Liver (tissue), 9 donors: Measurements from ENCODE around the gene MED14. TPM values are rescaled to one million over a fixed set of nuclear protein-coding genes. Genes with fewer than 3 reads are reported as not detected.

Experiments used
- DNase-seq: peaks from one replicate; pipeline ENCODE4 v3.0.0-alpha.2; 2017; ENCODE audit warnings: low spot score
- H3K27ac ChIP-seq, 2 donors: one replicate each; pipeline ENCODE4 v1.7.0; 2013; ENCODE audit warnings: inconsistent platforms in 2 of 2, low read length in 2 of 2, control low read depth in 1 of 2, low read depth in 1 of 2, mild to moderate bottlenecking in 1 of 2
- H3K27me3 ChIP-seq, 4 donors: one replicate each; pipeline versions ENCODE4 v1.6.1 to v1.7.0; 2013; ENCODE audit warnings: low read length in 3 of 4, inconsistent platforms in 1 of 4, mild to moderate bottlenecking in 1 of 4, moderate library complexity in 1 of 4; ENCODE audit not compliant: control insufficient read depth in 4 of 4, insufficient read depth in 4 of 4
- H3K36me3 ChIP-seq, 4 donors: one replicate each; pipeline versions ENCODE4 v1.6.1 to v1.7.0; 2013; ENCODE audit warnings: low read length in 3 of 4, mild to moderate bottlenecking in 3 of 4, low read depth in 1 of 4, moderate library complexity in 1 of 4; ENCODE audit not compliant: control insufficient read depth in 4 of 4, insufficient read depth in 3 of 4
- H3K4me1 ChIP-seq, 4 donors: one replicate each; pipeline versions ENCODE4 v1.6.1 to v1.7.0; 2013; ENCODE audit warnings: low read length in 3 of 4, mild to moderate bottlenecking in 3 of 4, moderate library complexity in 1 of 4; ENCODE audit not compliant: control insufficient read depth in 4 of 4, insufficient read depth in 4 of 4
- H3K4me3 ChIP-seq, 3 donors: one replicate each; pipeline versions ENCODE4 v1.6.1 to v1.7.0; 2013; ENCODE audit warnings: low read length in 3 of 3, control low read depth in 1 of 3, low read depth in 1 of 3, mild to moderate bottlenecking in 1 of 3
- H3K9ac ChIP-seq, 2 donors: one replicate each; pipeline ENCODE4 v1.7.0; 2013; ENCODE audit warnings: low read length in 2 of 2, mild to moderate bottlenecking in 2 of 2, moderate library complexity in 2 of 2, control low read depth in 1 of 2, low read depth in 1 of 2
- H3K9me3 ChIP-seq, 4 donors: one replicate each; pipeline versions ENCODE4 v1.6.1 to v1.7.0; 2013; ENCODE audit warnings: low read length in 3 of 4; ENCODE audit not compliant: control insufficient read depth in 4 of 4
- EGR1 ChIP-seq, 2 donors: IDR thresholded peaks; 2 replicates each; pipeline ENCODE4 v1.6.1; 2016 to 2018; ENCODE audit warnings: antibody characterized with exemption in 2 of 2, low read depth in 2 of 2
- FOXA1 ChIP-seq: IDR thresholded peaks from 2 replicates; pipeline ENCODE4 v1.6.1; 2016; ENCODE audit warnings: antibody characterized with exemption
- FOXA2 ChIP-seq: IDR thresholded peaks from 2 replicates; pipeline ENCODE4 v1.6.1; 2016; ENCODE audit warnings: antibody characterized with exemption
- GABPA ChIP-seq, 2 donors: IDR thresholded peaks in 1 of 2; conservative IDR thresholded peaks in 1 of 2; 2 replicates each; pipeline ENCODE4 v1.6.1; 2016; ENCODE audit warnings: antibody characterized with exemption in 2 of 2, mild to moderate bottlenecking in 1 of 2, moderate library complexity in 1 of 2
- HNF4A ChIP-seq, 2 donors: conservative IDR thresholded peaks; 2 replicates each; pipeline ENCODE4 v1.6.1; 2016; ENCODE audit warnings: antibody characterized with exemption in 2 of 2, mild to moderate bottlenecking in 2 of 2
- HNF4G ChIP-seq: IDR thresholded peaks from 2 replicates; pipeline ENCODE4 v1.6.1; 2016; ENCODE audit warnings: antibody characterized with exemption
- JUND ChIP-seq, 2 donors: IDR thresholded peaks; 2 replicates each; pipeline ENCODE4 v1.6.1; 2016; ENCODE audit warnings: antibody characterized with exemption in 2 of 2
- NR2F2 ChIP-seq: IDR thresholded peaks from 2 replicates; pipeline ENCODE4 v1.6.1; 2016; ENCODE audit warnings: antibody characterized with exemption
- RAD21 ChIP-seq, 2 donors: IDR thresholded peaks; 2 replicates each; pipeline ENCODE4 v1.6.1; 2016; ENCODE audit warnings: antibody characterized with exemption in 2 of 2, mild to moderate bottlenecking in 2 of 2
- RXRA ChIP-seq, 2 donors: IDR thresholded peaks; 2 replicates each; pipeline ENCODE4 v1.6.1; 2017 to 2018; ENCODE audit warnings: antibody characterized with exemption in 2 of 2, mild to moderate bottlenecking in 1 of 2
- SP1 ChIP-seq: IDR thresholded peaks from 2 replicates; pipeline ENCODE4 v1.6.1; 2018; ENCODE audit warnings: antibody characterized with exemption, mild to moderate bottlenecking
- TAF1 ChIP-seq: conservative IDR thresholded peaks from 2 replicates; pipeline ENCODE4 v1.6.1; 2016; ENCODE audit warnings: antibody characterized with exemption, mild to moderate bottlenecking
- YY1 ChIP-seq: IDR thresholded peaks from 2 replicates; pipeline ENCODE4 v1.6.1; 2016; ENCODE audit warnings: antibody characterized with exemption, mild to moderate bottlenecking
- WGBS: extraction: QIAGEN DNeasy Blood & Tissue Kit; methylation state at CpG from one replicate; pipeline ENCODE4 v1.1.7; 2013; 5-methylcytosine and 5-hydroxymethylcytosine counted together
- polyA plus RNA-seq, 2 donors: library from polyadenylated mRNA; stranded (reverse) in 1 of 2; unstranded in 1 of 2; fragments of 200-250 nt in 1 of 2; fragments of >200 nt in 1 of 2; fragmentation: Nextera tagmentation in 1 of 2; extraction: Ambion mirVana in 1 of 2; gene quantifications; one replicate each; pipeline versions ENCODE4 v1.2.1 to v1.2.3, GENCODE V29; 2013 to 2015
- total RNA-seq, 2 donors: library from RNA; depleted of rRNA; stranded (reverse); fragments of >200 nt; gene quantifications; one replicate each; pipeline ENCODE4 v1.2.3, GENCODE V29; 2014
- TF ChIP-seq, protein P1 (sequence below): IDR thresholded peaks from 2 replicates; pipeline ENCODE4 v1.6.1; 2016; ENCODE audit warnings: antibody characterized with exemption
- TF ChIP-seq, protein P2 (sequence below): IDR thresholded peaks from 2 replicates; pipeline ENCODE4 v1.6.1; 2016; ENCODE audit warnings: antibody characterized with exemption
- TF ChIP-seq, protein P3 (sequence below): IDR thresholded peaks from 2 replicates; pipeline ENCODE4 v1.6.1; 2016; ENCODE audit warnings: antibody characterized with exemption, mild to moderate bottlenecking
- TF ChIP-seq, protein P4 (sequence below): fragments of 150-350 bp; IDR thresholded peaks from 2 replicates; pipeline ENCODE4 v1.5.1; 2017; ENCODE audit warnings: improper control_type of control experiment, low read depth, low read length; ENCODE audit not compliant: missing input control
- TF ChIP-seq, protein P5 (sequence below): IDR thresholded peaks from 2 replicates; pipeline ENCODE4 v1.6.1; 2016; ENCODE audit warnings: antibody characterized with exemption
- donor health status: healthy.
- donor health status: healthy.
- donor health status: healthy.
- donor health status: healthy.
- donor health status: healthy.

Gene MED14
- total and polyA plus RNA-seq, 4 donors, result 5.5 to 20.1 (median 7.0) TPM

DNA sequence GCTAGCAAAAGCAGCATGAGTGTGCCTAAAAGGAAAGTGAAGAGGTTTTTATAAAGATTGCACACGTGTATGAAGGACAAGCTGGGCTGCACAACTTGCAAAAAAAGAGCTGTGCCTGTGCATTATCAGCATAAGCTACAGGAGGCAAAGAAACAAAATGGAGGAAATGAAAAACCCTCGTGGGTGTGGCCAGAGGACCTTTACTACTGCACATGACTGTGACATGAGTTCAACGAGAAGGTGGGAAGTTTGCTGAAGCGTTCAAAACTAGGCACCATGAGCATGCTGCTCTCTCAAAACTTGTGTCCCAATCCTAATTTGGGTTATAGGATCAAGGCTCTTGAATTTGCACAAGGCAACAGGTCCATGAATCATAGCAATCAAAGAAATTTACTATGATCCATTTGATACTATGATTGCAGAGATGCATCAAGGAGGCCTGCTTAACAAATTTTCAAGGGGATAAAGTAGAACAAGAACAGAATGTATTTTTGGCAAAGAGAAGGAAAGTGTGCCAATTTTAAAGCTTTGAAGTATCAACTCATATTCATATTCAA is 49.9 kb downstream of the MED14 start:
- no peaks in the 10 kb centered on the region for H3K9me3 ChIP-seq
- H3K27ac ChIP-seq, result no peak overlapping the region
- WGBS, result 74% methylated on average over 4 of the region's 4 CpGs
- H3K4me1 ChIP-seq, result peaks cover 0 to 1% (median 0%) of the 10 kb centered on the region in 4 donors
- TF ChIP-seq EGR1 (IDR thresholded peaks at IDR 0.05; ENCODE audit: low read depth in 2 of 2) (no peak), RXRA (IDR thresholded peaks at IDR 0.05) (no peak), SP1 (no peak), FOXA1 (no peak), YY1 (no peak), TAF1 (no peak), JUND (IDR thresholded peaks at IDR 0.05) (no peak), RAD21 (IDR thresholded peaks at IDR 0.05) (no peak), HNF4A (conservative IDR thresholded peaks at IDR 0.05) (no peak), GABPA (IDR thresholded peaks at IDR 0.05 in 1 of 2, conservative IDR thresholded peaks at IDR 0.05 in 1 of 2) (no peak), NR2F2 (no peak), FOXA2 (no peak), HNF4G (no peak)
- TF ChIP-seq, protein P1, sequence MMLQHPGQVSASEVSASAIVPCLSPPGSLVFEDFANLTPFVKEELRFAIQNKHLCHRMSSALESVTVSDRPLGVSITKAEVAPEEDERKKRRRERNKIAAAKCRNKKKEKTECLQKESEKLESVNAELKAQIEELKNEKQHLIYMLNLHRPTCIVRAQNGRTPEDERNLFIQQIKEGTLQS, result no peak
- TF ChIP-seq, protein P2, sequence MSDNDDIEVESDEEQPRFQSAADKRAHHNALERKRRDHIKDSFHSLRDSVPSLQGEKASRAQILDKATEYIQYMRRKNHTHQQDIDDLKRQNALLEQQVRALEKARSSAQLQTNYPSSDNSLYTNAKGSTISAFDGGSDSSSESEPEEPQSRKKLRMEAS, result no peak
- TF ChIP-seq, protein P3, sequence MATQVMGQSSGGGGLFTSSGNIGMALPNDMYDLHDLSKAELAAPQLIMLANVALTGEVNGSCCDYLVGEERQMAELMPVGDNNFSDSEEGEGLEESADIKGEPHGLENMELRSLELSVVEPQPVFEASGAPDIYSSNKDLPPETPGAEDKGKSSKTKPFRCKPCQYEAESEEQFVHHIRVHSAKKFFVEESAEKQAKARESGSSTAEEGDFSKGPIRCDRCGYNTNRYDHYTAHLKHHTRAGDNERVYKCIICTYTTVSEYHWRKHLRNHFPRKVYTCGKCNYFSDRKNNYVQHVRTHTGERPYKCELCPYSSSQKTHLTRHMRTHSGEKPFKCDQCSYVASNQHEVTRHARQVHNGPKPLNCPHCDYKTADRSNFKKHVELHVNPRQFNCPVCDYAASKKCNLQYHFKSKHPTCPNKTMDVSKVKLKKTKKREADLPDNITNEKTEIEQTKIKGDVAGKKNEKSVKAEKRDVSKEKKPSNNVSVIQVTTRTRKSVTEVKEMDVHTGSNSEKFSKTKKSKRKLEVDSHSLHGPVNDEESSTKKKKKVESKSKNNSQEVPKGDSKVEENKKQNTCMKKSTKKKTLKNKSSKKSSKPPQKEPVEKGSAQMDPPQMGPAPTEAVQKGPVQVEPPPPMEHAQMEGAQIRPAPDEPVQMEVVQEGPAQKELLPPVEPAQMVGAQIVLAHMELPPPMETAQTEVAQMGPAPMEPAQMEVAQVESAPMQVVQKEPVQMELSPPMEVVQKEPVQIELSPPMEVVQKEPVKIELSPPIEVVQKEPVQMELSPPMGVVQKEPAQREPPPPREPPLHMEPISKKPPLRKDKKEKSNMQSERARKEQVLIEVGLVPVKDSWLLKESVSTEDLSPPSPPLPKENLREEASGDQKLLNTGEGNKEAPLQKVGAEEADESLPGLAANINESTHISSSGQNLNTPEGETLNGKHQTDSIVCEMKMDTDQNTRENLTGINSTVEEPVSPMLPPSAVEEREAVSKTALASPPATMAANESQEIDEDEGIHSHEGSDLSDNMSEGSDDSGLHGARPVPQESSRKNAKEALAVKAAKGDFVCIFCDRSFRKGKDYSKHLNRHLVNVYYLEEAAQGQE, result no peak
- TF ChIP-seq, protein P4, sequence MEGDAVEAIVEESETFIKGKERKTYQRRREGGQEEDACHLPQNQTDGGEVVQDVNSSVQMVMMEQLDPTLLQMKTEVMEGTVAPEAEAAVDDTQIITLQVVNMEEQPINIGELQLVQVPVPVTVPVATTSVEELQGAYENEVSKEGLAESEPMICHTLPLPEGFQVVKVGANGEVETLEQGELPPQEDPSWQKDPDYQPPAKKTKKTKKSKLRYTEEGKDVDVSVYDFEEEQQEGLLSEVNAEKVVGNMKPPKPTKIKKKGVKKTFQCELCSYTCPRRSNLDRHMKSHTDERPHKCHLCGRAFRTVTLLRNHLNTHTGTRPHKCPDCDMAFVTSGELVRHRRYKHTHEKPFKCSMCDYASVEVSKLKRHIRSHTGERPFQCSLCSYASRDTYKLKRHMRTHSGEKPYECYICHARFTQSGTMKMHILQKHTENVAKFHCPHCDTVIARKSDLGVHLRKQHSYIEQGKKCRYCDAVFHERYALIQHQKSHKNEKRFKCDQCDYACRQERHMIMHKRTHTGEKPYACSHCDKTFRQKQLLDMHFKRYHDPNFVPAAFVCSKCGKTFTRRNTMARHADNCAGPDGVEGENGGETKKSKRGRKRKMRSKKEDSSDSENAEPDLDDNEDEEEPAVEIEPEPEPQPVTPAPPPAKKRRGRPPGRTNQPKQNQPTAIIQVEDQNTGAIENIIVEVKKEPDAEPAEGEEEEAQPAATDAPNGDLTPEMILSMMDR, result no peak
- TF ChIP-seq, protein P5, sequence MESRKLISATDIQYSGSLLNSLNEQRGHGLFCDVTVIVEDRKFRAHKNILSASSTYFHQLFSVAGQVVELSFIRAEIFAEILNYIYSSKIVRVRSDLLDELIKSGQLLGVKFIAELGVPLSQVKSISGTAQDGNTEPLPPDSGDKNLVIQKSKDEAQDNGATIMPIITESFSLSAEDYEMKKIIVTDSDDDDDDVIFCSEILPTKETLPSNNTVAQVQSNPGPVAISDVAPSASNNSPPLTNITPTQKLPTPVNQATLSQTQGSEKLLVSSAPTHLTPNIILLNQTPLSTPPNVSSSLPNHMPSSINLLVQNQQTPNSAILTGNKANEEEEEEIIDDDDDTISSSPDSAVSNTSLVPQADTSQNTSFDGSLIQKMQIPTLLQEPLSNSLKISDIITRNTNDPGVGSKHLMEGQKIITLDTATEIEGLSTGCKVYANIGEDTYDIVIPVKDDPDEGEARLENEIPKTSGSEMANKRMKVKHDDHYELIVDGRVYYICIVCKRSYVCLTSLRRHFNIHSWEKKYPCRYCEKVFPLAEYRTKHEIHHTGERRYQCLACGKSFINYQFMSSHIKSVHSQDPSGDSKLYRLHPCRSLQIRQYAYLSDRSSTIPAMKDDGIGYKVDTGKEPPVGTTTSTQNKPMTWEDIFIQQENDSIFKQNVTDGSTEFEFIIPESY, result no peak
- DNase-seq, result no peak
- no peak overlapping the region for H3K9ac ChIP-seq
- peaks cover 0 to 20% (median 18%) of the 10 kb centered on the region in 4 donors for H3K36me3 ChIP-seq
- H3K27me3 ChIP-seq, result no peaks in the 10 kb centered on the region
- H3K4me3 ChIP-seq, result no peak overlapping the region
